Measurements from ENCODE around the gene BRCA2. TPM values are rescaled to one million over a fixed set of nuclear protein-coding genes. Genes with fewer than 3 reads are reported as not detected.

Gene BRCA2
- total and polyA plus RNA-seq, 2 donors (not counting 1 experiment from before 2014, with no cell fraction given) = 1.2 to 6.0 TPM

- ChIA-PET CTCF (interaction anchor here (0.5 to 3.9 kb wide), 10 partner anchors 12 to 1391 kb away, joined by 3 to 14 read pairs (median 4); partner anchors contain the start of genes BRCA2 and ZAR1L), POLR2A (interaction anchor here (1.3 to 2.5 kb wide), 5 partner anchors 16 to 159 kb away, joined by 4 to 25 read pairs (median 6); partner anchors contain the start of genes BRCA2, N4BP2L2, PDS5B and ZAR1L)
- Histone ChIP-seq H3K79me2 (ENCODE audit: control insufficient read depth, insufficient read depth, low read length) (peaks cover 54% of the 10 kb centered on the region), H3K4me2 (replicated peaks; ENCODE audit: low read depth, low read length, poor library complexity, severe bottlenecking) (peak overlapping the region; percentile 96), H3K36me3 (replicated peaks in 1 of 2; ENCODE audit: control extremely low read depth in 1 of 2, control insufficient read depth in 1 of 2, extremely low read depth in 1 of 2, insufficient read depth in 2 of 2, low read length in 1 of 2) (peaks cover 1 to 20% of the 10 kb centered on the region in 2 experiments), H4K20me1 (ENCODE audit: control insufficient read depth, insufficient read depth, low read length, poor library complexity, severe bottlenecking) (peaks cover 31% of the 10 kb centered on the region), H3K27ac (ENCODE audit: low read length in 2 of 2) (peak overlapping the region; percentile 95 to 98), H2AFZ (ENCODE audit: insufficient read depth, low read depth, low read length, poor library complexity, severe bottlenecking) (peak overlapping the region; percentile 81), H3K4me1 (ENCODE audit: control insufficient read depth in 2 of 2, insufficient read depth in 2 of 2, low read length in 2 of 2) (peaks cover 28 to 49% of the 10 kb centered on the region in 2 donors), H3K9me3 (ENCODE audit: control extremely low read depth in 1 of 3, control insufficient read depth in 2 of 3, insufficient read depth in 1 of 3, low read length in 2 of 3) (no peaks in the 10 kb centered on the region), H3K27me3 (replicated peaks in 1 of 4; ENCODE audit: control extremely low read depth in 1 of 4, control insufficient read depth in 3 of 4, insufficient read depth in 4 of 4, low read length in 3 of 4) (no peaks in the 10 kb centered on the region), H3K9ac (ENCODE audit: low read length) (peak overlapping the region; percentile 93), H3K4me3 (ENCODE audit: control extremely low read depth in 1 of 5, extremely low read depth in 1 of 5, insufficient read depth in 1 of 5, low read depth in 2 of 5, low read length in 4 of 5) (peak overlapping the region; percentile 73 to 93 (median 80))
- Mint-ChIP-seq H3K27ac (peak overlapping the region; percentile 94), H3K4me1 (peaks cover 50% of the 10 kb centered on the region), H3K27me3 (no peaks in the 10 kb centered on the region), H3K4me3 (peak overlapping the region; percentile 88), H3K9me3 (ENCODE audit: insufficient read depth) (no peaks in the 10 kb centered on the region)
- peak; percentile 83 for DNase-seq
- intact Hi-C loops (cut with micrococcal nuclease) = loop anchor here (1.0 to 5.0 kb wide), 3 partner anchors 111 to 1810 kb away; partner anchors contain the start of genes BRCA2, N4BP2L2, USPL1 and ZAR1L
- TF ChIP-seq CTCF (IDR thresholded peaks at IDR 0.05) (no peak), EZH2 (IDR thresholded peaks at IDR 0.05; ENCODE audit: borderline replicate concordance, insufficient read depth, low read depth, low read length, poor library complexity, severe bottlenecking) (no peak)
- peak; percentile 12 for ATAC-seq (ENCODE audit: low read depth)
- WGBS (ENCODE audit: insufficient coverage) = under 1% methylated on average over 90 of the region's 90 CpGs
Measured at GRCh38 chr13:32426990-32427851, 111.9 kb downstream of the BRCA2 start.

Measured in B cell (primary cell).